HG03457 (cell line): ENCODE results near the gene TAF11L2.
"Not testable (repeated sequence)": the region's sequence is repeated elsewhere in the genome, so short reads cannot be mapped to it uniquely, and the experiment has no call there.

Experiments
- ATAC-seq: cut with Tn5 transposase; IDR thresholded peaks from one replicate; pipeline ENCODE4 v1.9.1; 2021; ENCODE audit warnings: moderate number of reproducible peaks; ENCODE audit not compliant: unreplicated experiment

Gene TAF11L2

DNA sequence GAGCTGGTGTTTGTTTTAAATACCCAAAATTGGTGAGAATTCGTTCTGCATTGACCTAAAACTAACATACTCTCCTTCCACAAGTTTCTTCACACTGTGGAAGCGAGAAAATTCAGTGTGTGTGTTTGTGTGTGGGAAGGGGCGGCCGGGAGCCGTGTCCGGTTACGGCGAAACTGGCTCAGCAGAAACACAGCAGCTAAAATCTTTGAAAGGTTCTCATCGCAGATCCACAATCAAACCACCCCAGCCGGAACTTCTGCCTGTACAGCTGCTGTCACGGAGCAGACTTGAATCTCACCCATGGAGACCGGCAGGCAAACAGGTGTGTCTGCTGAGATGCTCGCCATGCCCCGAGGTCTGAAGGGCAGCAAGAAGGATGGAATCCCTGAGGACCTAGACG lies 26.9 kb downstream of the TAF11L2 start, which contains the start of gene TAF11L5:
Gene TAF11L5 (plus strand): TSS at position 301 of the 400 bp plus-strand sequence.
- ATAC-seq: not testable (repeated sequence)

DNA sequence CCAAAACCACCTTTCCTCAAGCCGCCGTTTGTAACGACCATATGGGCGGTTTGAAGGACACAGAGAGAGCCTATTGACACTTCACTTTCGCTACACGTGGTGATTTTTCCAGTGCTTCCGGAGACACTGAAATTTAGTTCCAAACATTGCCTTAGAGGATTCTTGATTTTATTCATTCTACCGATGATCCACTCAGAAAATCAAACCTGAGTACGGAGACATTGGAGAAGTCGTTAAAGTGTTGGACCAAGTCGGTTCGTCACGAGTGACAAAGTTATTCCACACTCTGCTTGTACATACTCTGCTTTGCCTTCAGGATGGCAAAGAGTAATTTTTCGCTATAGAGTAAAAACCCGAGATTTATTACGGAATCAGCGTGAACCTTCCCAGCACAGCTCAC lies 28.5 kb downstream of the TAF11L2 start:
- ATAC-seq: not testable (repeated sequence)

DNA sequence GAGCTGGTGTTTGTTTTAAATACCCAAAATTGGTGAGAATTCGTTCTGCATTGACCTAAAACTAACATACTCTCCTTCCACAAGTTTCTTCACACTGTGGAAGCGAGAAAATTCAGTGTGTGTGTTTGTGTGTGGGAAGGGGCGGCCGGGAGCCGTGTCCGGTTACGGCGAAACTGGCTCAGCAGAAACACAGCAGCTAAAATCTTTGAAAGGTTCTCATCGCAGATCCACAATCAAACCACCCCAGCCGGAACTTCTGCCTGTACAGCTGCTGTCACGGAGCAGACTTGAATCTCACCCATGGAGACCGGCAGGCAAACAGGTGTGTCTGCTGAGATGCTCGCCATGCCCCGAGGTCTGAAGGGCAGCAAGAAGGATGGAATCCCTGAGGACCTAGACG lies 30.3 kb downstream of the TAF11L2 start, which contains the start of gene TAF11L6:
Gene TAF11L6 (plus strand): TSS at position 301 of the 400 bp plus-strand sequence.
- ATAC-seq: not testable (repeated sequence)
